Pancreas (tissue), 10 donors: Measurements from ENCODE around the gene GATA2. TPM values are rescaled to one million over a fixed set of nuclear protein-coding genes. Genes with fewer than 3 reads are reported as not detected.

Experiments
- ATAC-seq, 4 donors: fragments of 200-7000 bp; cut with Tn5 transposase; one replicate each; pipeline versions ENCODE4 v1.8.0 to v1.9.1; 2020; ENCODE audit warnings: mild to moderate bottlenecking in 4 of 4, moderate library complexity in 4 of 4
- DNase-seq, 6 donors: peaks; one replicate each; pipeline ENCODE4 v3.0.0-alpha.2; 2020
- FAIRE-seq: peaks from 2 replicates; lab custom pipeline; 2012; peaks lifted over from hg19 to GRCh38; lab: Jason Lieb, UNC
- H3K27ac ChIP-seq, 4 donors: fragments of 200-600 bp; sonication (generic); 1 replicate in 3 of 4; 2 replicates in 1 of 4; pipeline versions ENCODE4 v1.5.0 to v1.8.0; 2020
- H3K27me3 ChIP-seq, 4 donors: fragments of 200-600 bp; one replicate each; pipeline ENCODE4 v1.8.0; 2021
- H3K36me3 ChIP-seq, 3 donors: fragments of 200-600 bp; sonication (generic) in 1 of 3; one replicate each; pipeline versions ENCODE4 v1.5.0 to v1.8.0; 2020 to 2021
- H3K4me1 ChIP-seq, 3 donors: fragments of 200-600 bp; one replicate each; pipeline ENCODE4 v1.8.0; 2021
- H3K4me3 ChIP-seq, 4 donors: fragments of 200-600 bp; sonication (generic) in 2 of 4; one replicate each; pipeline versions ENCODE4 v1.5.0 to v1.8.0; 2020 to 2021
- H3K9me3 ChIP-seq, 4 donors: fragments of 200-600 bp; one replicate each; pipeline ENCODE4 v1.8.0; 2021
- CTCF ChIP-seq, 4 donors: fragments of 200-600 bp; sonication (generic) in 3 of 4; IDR thresholded peaks; one replicate each; pipeline versions ENCODE4 v1.5.0 to v1.8.0; 2021; ENCODE audit warnings: antibody characterized with exemption in 4 of 4
- WGBS, 2 donors: extraction: QIAGEN DNeasy Blood & Tissue Kit; methylation state at CpG; one replicate each; pipeline ENCODE4 v1.1.7; 2013; 5-methylcytosine and 5-hydroxymethylcytosine counted together
- intact Hi-C, 3 donors: fragments of 100-400 bp; cut with DNase I; formaldehyde crosslinking; loops; one replicate each; pipeline versions ENCODE4 v1.11.1 to v1.14.2; 2022
- polyA plus RNA-seq, 2 donors: library from polyadenylated mRNA; stranded (reverse); fragments of 200-250 nt; gene quantifications; one replicate each; pipeline ENCODE4 v1.2.3, GENCODE V29; 2013
- total RNA-seq, 6 donors: library from RNA; stranded (reverse); fragmentation: NEBNext Ultra II Directional in 4 of 6; extraction: Animal tissue kit (Norgen Biotek cat#: 25700) in 4 of 6; gene quantifications; one replicate each; pipeline versions ENCODE4 v1.2.1 to v1.2.4, GENCODE V29; 2021 to 2023
- donor health status: healthy with polysubstance abuse.
- donor health status: DM: no; HTN: no; CAD: no; lungs with moderate emphysema.
- donor health status: DM: no; HTN: no; CAD: no.
- donor health status: control.
- donor health status: control.
- donor health status: Bipolar disorder and iron deficiency.
- donor health status: DM: yes; HTN: yes; CAD: no.
- donor health status: DM: no; HTN: no; CAD: no.
- donor health status: DM: no; HTN: no; CAD: no.
- donor health status: DM: yes; HTN: yes; CAD: no.

GATA2 gene
- total and polyA plus RNA-seq, 8 donors = 6.2 to 17.1 (median 11.1) TPM

- FAIRE-seq (no peak), ATAC-seq (no peak), DNase-seq (no peak)
- no peaks in the 10 kb centered on the region for H3K9me3 ChIP-seq
- WGBS, 2 donors = 87 to 95% methylated on average over 6 of the region's 6 CpGs
- no peak overlapping the region for H3K27ac ChIP-seq
- no peaks in the 10 kb centered on the region for H3K36me3 ChIP-seq
- H3K4me1 ChIP-seq = no peaks in the 10 kb centered on the region
- no peak for TF ChIP-seq CTCF (IDR thresholded peaks at IDR 0.05)
- H3K4me3 ChIP-seq = no peak overlapping the region
- intact Hi-C loops = no loop called here
- H3K27me3 ChIP-seq = no peaks in the 10 kb centered on the region
Measured at GRCh38 chr3:128442949-128443348, 50.1 kb downstream of the GATA2 start.

GRCh38 chr3:128442070-128442469 lies 50.9 kb downstream of the GATA2 start:
- FAIRE-seq = no peak
- Histone ChIP-seq H3K9me3 (no peaks in the 10 kb centered on the region), H3K27me3 (no peaks in the 10 kb centered on the region), H3K36me3 (no peaks in the 10 kb centered on the region), H3K4me1 (no peaks in the 10 kb centered on the region), H3K4me3 (no peak overlapping the region), H3K27ac (no peak overlapping the region)
- WGBS, 2 donors = 85 to 86% methylated on average over 7 of the region's 7 CpGs
- no peak for DNase-seq
- intact Hi-C loops = no loop called here
- TF ChIP-seq CTCF (IDR thresholded peaks at IDR 0.05) = no peak
- no peak for ATAC-seq

- ATAC-seq (peak in 1 of 4 donors; percentile 18), FAIRE-seq (no peak), DNase-seq (no peak)
- H3K27me3 ChIP-seq = no peaks in the 10 kb centered on the region
- H3K36me3 ChIP-seq = no peaks in the 10 kb centered on the region
- WGBS, 2 donors = 62 to 69% methylated on average over 3 of the region's 3 CpGs
- peaks cover 0 to 15% (median 9%) of the 10 kb centered on the region in 3 donors for H3K4me1 ChIP-seq
- H3K4me3 ChIP-seq = no peak overlapping the region
- no peaks in the 10 kb centered on the region for H3K9me3 ChIP-seq
- H3K27ac ChIP-seq = no peak overlapping the region
- intact Hi-C loops = no loop called here
- TF ChIP-seq CTCF (IDR thresholded peaks at IDR 0.05) = no peak
Measured at GRCh38 chr3:128439226-128439625, 53.8 kb downstream of the GATA2 start.

- intact Hi-C loops = no loop called here
- Histone ChIP-seq H3K9me3 (no peaks in the 10 kb centered on the region), H3K27me3 (no peaks in the 10 kb centered on the region), H3K36me3 (no peaks in the 10 kb centered on the region), H3K27ac (no peak overlapping the region), H3K4me1 (peaks cover 0 to 17% (median 9%) of the 10 kb centered on the region in 3 donors), H3K4me3 (no peak overlapping the region)
- DNase-seq = peak in 2 of 6 donors; percentile 21 to 57
- TF ChIP-seq CTCF (IDR thresholded peaks at IDR 0.05) = peak in 2 of 4 donors; percentile 11 to 12
- no peak for FAIRE-seq
- ATAC-seq = peak in 1 of 4 donors; percentile 21
- 69 to 72% methylated on average over 6 of the region's 6 CpGs for WGBS, 2 donors
Measured at GRCh38 chr3:128438488-128439072, 54.4 kb downstream of the GATA2 start.

- intact Hi-C loops = no loop called here
- Histone ChIP-seq H3K27me3 (no peaks in the 10 kb centered on the region), H3K9me3 (no peaks in the 10 kb centered on the region), H3K4me3 (no peak overlapping the region), H3K4me1 (peaks cover 0 to 17% (median 12%) of the 10 kb centered on the region in 3 donors), H3K27ac (no peak overlapping the region), H3K36me3 (no peaks in the 10 kb centered on the region)
- no peak for TF ChIP-seq CTCF (IDR thresholded peaks at IDR 0.05)
- WGBS, 2 donors = 91 to 99% methylated on average over 3 of the region's 3 CpGs
- no peak for DNase-seq
- FAIRE-seq = no peak
- no peak for ATAC-seq
Measured at GRCh38 chr3:128436214-128436613, 56.8 kb downstream of the GATA2 start.
